ENCODE results near the gene NUDT16. TPM values are rescaled to one million over a fixed set of nuclear protein-coding genes. Genes with fewer than 3 reads are reported as not detected.

The NUDT16 gene
- total RNA-seq, 2 donors from 2014 or later: 15.2 to 21.1 TPM

- no peak overlapping the region for H3K4me3 ChIP-seq (ENCODE audit: low read length)
- Mint-ChIP-seq H3K4me3 (no peak overlapping the region), H3K27me3 (ENCODE audit: insufficient read depth) (peaks cover 4% of the 10 kb centered on the region)
These were observed 23.8 kb downstream of the NUDT16 start for GRCh38 chr3:131405411-131405810.

GRCh38 chr3:131406274-131406673 is 24.7 kb downstream of the NUDT16 start:
- Mint-ChIP-seq H3K27ac (no peak overlapping the region), H3K4me3 (no peak overlapping the region), H3K36me3 (ENCODE audit: low read depth) (no peaks in the 10 kb centered on the region), H3K9me3 (peaks cover 9% of the 10 kb centered on the region), H3K27me3 (ENCODE audit: insufficient read depth) (peaks cover 4% of the 10 kb centered on the region), H3K4me1 (no peaks in the 10 kb centered on the region)
- Histone ChIP-seq H3K4me3 (ENCODE audit: low read length) (no peak overlapping the region), H3K27ac (ENCODE audit: low read depth, low read length) (no peak overlapping the region), H3K36me3 (ENCODE audit: control insufficient read depth, insufficient read depth, low read length) (no peaks in the 10 kb centered on the region), H3K4me1 (ENCODE audit: control insufficient read depth, insufficient read depth, low read length) (no peaks in the 10 kb centered on the region), H3K9me3 (ENCODE audit: control insufficient read depth, low read length) (peaks cover 5% of the 10 kb centered on the region), H3K9ac (ENCODE audit: extremely low read depth, low read length, poor library complexity, severe bottlenecking) (no peak overlapping the region), H3K27me3 (ENCODE audit: control insufficient read depth, insufficient read depth, low read length, poor library complexity, severe bottlenecking) (no peaks in the 10 kb centered on the region)
- DNase-seq: no peak
- WGBS, 2 experiments (ENCODE audit: insufficient coverage in 1 of 2, insufficient read length in 1 of 2): 94 to 100% methylated on average over 2 of the region's 2 CpGs
- TF ChIP-seq CTCF (conservative IDR thresholded peaks at IDR 0.05): no peak

More at GRCh38 chr3:131405411-131405810, 23.8 kb downstream of the NUDT16 start:
- Mint-ChIP-seq H3K27ac (no peak overlapping the region), H3K9me3 (peaks cover 7% of the 10 kb centered on the region), H3K4me1 (no peaks in the 10 kb centered on the region), H3K36me3 (ENCODE audit: low read depth) (no peaks in the 10 kb centered on the region)
- Histone ChIP-seq H3K9me3 (ENCODE audit: control insufficient read depth, low read length) (peaks cover 5% of the 10 kb centered on the region), H3K4me1 (ENCODE audit: control insufficient read depth, insufficient read depth, low read length) (no peaks in the 10 kb centered on the region), H3K27me3 (ENCODE audit: control insufficient read depth, insufficient read depth, low read length, poor library complexity, severe bottlenecking) (no peaks in the 10 kb centered on the region), H3K36me3 (ENCODE audit: control insufficient read depth, insufficient read depth, low read length) (no peaks in the 10 kb centered on the region), H3K9ac (ENCODE audit: extremely low read depth, low read length, poor library complexity, severe bottlenecking) (no peak overlapping the region), H3K27ac (ENCODE audit: low read depth, low read length) (no peak overlapping the region)
- WGBS, 2 experiments (ENCODE audit: insufficient coverage in 1 of 2, insufficient read length in 1 of 2): 94% methylated on average over 1 of the region's 1 CpG; no CpG with 5 or more reads in 1 of the 2 experiments
- no peak for DNase-seq
- TF ChIP-seq CTCF (conservative IDR thresholded peaks at IDR 0.05): no peak

GRCh38 chr3:131417751-131418150 is 36.2 kb downstream of the NUDT16 start:
- H3K27ac Mint-ChIP-seq: no peak overlapping the region
- H3K27me3 Mint-ChIP-seq (ENCODE audit: insufficient read depth): peaks cover 2% of the 10 kb centered on the region
- 91 to 94% methylated on average over 2 of the region's 2 CpGs for WGBS, 2 experiments (ENCODE audit: insufficient coverage in 1 of 2, insufficient read length in 1 of 2)

More at GRCh38 chr3:131417751-131418150, 36.2 kb downstream of the NUDT16 start:
- Histone ChIP-seq H3K4me3 (ENCODE audit: low read length) (no peak overlapping the region), H3K27ac (ENCODE audit: low read depth, low read length) (no peak overlapping the region), H3K36me3 (ENCODE audit: control insufficient read depth, insufficient read depth, low read length) (no peaks in the 10 kb centered on the region), H3K9ac (ENCODE audit: extremely low read depth, low read length, poor library complexity, severe bottlenecking) (no peak overlapping the region), H3K9me3 (ENCODE audit: control insufficient read depth, low read length) (no peaks in the 10 kb centered on the region), H3K4me1 (ENCODE audit: control insufficient read depth, insufficient read depth, low read length) (peaks cover 3% of the 10 kb centered on the region), H3K27me3 (ENCODE audit: control insufficient read depth, insufficient read depth, low read length, poor library complexity, severe bottlenecking) (no peaks in the 10 kb centered on the region)
- no peak for TF ChIP-seq CTCF (conservative IDR thresholded peaks at IDR 0.05)
- no peak for DNase-seq
- H3K4me1 Mint-ChIP-seq: peaks cover 3% of the 10 kb centered on the region
- H3K36me3 Mint-ChIP-seq (ENCODE audit: low read depth): no peaks in the 10 kb centered on the region
- no peak overlapping the region for H3K4me3 Mint-ChIP-seq
- peaks cover 14% of the 10 kb centered on the region for H3K9me3 Mint-ChIP-seq
